HCT116 (cell line): ENCODE data around the gene MRPL41. TPM values are rescaled to one million over a fixed set of nuclear protein-coding genes. Genes with fewer than 3 reads are reported as not detected.

Experiments used
- ATAC-seq: fragments of 200-7000 bp; cut with Tn5 transposase; 2 replicates; pipeline ENCODE4 v1.9.1; 2020; ENCODE audit warnings: mild to moderate bottlenecking, moderate library complexity
- BruUV-seq: library from RNA; stranded (reverse); fragments of 400-500 nt; replicated peaks from 2 replicates; lab custom pipeline; 2021; lab: Mats Ljungman, UMichigan
- CTCF ChIA-PET: fragments of 300-600 bp; sonication (Branson Sonifier 250); formaldehyde crosslinking; loops from one replicate; lab custom pipeline; 2021; ENCODE audit warnings: antibody characterized with exemption; lab: Charles Lee
- POLR2A ChIA-PET: fragments of 300-600, 350-600 bp; sonication (Branson Sonifier 250); formaldehyde crosslinking; loops from one replicate; lab custom pipeline; 2021; ENCODE audit warnings: antibody characterized with exemption; lab: Charles Lee
- RAD21 ChIA-PET, 2 experiments: fragments of 300-600 bp; sonication (Branson Sonifier 250); formaldehyde crosslinking; loops; one replicate each; lab custom pipeline; 2023; ENCODE audit warnings: low total read pairs in 2 of 2; ENCODE audit not compliant: uncharacterized antibody in 2 of 2, unreplicated experiment in 2 of 2, low non-redundant PET in 1 of 2; lab: Charles Lee
- DNase-seq: peaks from one replicate; pipeline ENCODE4 v3.0.0-alpha.2; 2010; ENCODE audit warnings: low read depth, low spot score
- H2AFZ ChIP-seq: fragments of 200-600 bp; shearing (Covaris generic), sonication (generic); 2 replicates; pipeline ENCODE4 v1.6.1; 2017; ENCODE audit warnings: low read depth, mixed run types, mixed read lengths, antibody characterized with exemption, low read length; ENCODE audit not compliant: poor library complexity, severe bottlenecking
- H3K27ac ChIP-seq: 2 replicates; pipeline ENCODE4 v1.5.1; 2012; ENCODE audit warnings: low read depth, low read length
- H3K27me3 ChIP-seq: fragments of 200-600 bp; sonication (generic); 2 replicates; pipeline ENCODE4 v1.6.1; 2016; ENCODE audit warnings: mixed run types, low read length, mixed read lengths; ENCODE audit not compliant: insufficient read depth
- H3K36me3 ChIP-seq, 2 experiments: fragments of 200-500 bp in 1 of 2; fragments of 200-600 bp in 1 of 2; sonication (Bioruptor generic) in 1 of 2; sonication (generic) in 1 of 2; 2 replicates each; pipeline versions ENCODE4 v1.5.1 to v1.6.1; 2014 to 2016; ENCODE audit warnings: low read length in 2 of 2, inconsistent platforms in 1 of 2, mixed read lengths in 1 of 2, mixed run types in 1 of 2; ENCODE audit not compliant: insufficient read depth in 2 of 2, control insufficient read depth in 1 of 2
- H3K4me1 ChIP-seq, 2 experiments: fragments of 200-600 bp in 1 of 2; sonication (generic) in 1 of 2; 2 replicates each; pipeline versions ENCODE4 v1.5.1 to v1.6.1; 2012 to 2017; ENCODE audit warnings: low read length in 2 of 2, inconsistent platforms in 1 of 2, mild to moderate bottlenecking in 1 of 2, mixed read lengths in 1 of 2, mixed run types in 1 of 2, moderate library complexity in 1 of 2; ENCODE audit not compliant: insufficient read depth in 2 of 2, control insufficient read depth in 1 of 2
- H3K4me2 ChIP-seq: fragments of 200-600 bp; sonication (generic); 2 replicates; pipeline ENCODE4 v1.6.1; 2017; ENCODE audit warnings: mixed run types, low read length, mixed read lengths
- H3K4me3 ChIP-seq, 2 experiments: fragments of 200-600 bp in 1 of 2; sonication (generic) in 1 of 2; replicated peaks in 1 of 2; 2 replicates each; pipeline ENCODE4 v1.5.1; 2011 to 2016; ENCODE audit warnings: low read length in 2 of 2, control low read depth in 1 of 2, low read depth in 1 of 2, mild to moderate bottlenecking in 1 of 2, mixed read lengths in 1 of 2, mixed run types in 1 of 2
- H3K79me2 ChIP-seq: fragments of 200-600 bp; sonication (generic); 2 replicates; pipeline ENCODE4 v1.6.1; 2017; ENCODE audit warnings: mild to moderate bottlenecking, mixed run types, low read length, moderate library complexity, mixed read lengths; ENCODE audit not compliant: insufficient read depth
- H3K9ac ChIP-seq: fragments of 200-600 bp; sonication (generic); 2 replicates; pipeline ENCODE4 v1.6.1; 2016; ENCODE audit warnings: low read length, mixed read lengths
- H3K9me2 ChIP-seq: fragments of 200-600 bp; sonication (generic), shearing (Covaris generic); 2 replicates; pipeline ENCODE4 v1.6.1; 2017; ENCODE audit warnings: mixed run types, mild to moderate bottlenecking, moderate library complexity; ENCODE audit not compliant: insufficient read depth
- H3K9me3 ChIP-seq, 2 experiments: fragments of 200-500 bp in 1 of 2; fragments of 200-600 bp in 1 of 2; sonication (Bioruptor generic) in 1 of 2; sonication (generic) in 1 of 2; 2 replicates each; pipeline ENCODE4 v1.6.1; 2014 to 2017; ENCODE audit warnings: low read length in 2 of 2, mixed read lengths in 2 of 2, inconsistent platforms in 1 of 2, low read depth in 1 of 2, mild to moderate bottlenecking in 1 of 2, mixed run types in 1 of 2, moderate library complexity in 1 of 2; ENCODE audit not compliant: control insufficient read depth in 1 of 2, insufficient read depth in 1 of 2
- H4K20me1 ChIP-seq: fragments of 200-600 bp; sonication (generic), shearing (Covaris generic); 2 replicates; pipeline ENCODE4 v1.6.1; 2017; ENCODE audit warnings: mixed run types, mild to moderate bottlenecking, moderate library complexity; ENCODE audit not compliant: insufficient read depth
- CBX3 ChIP-seq: IDR thresholded peaks from 2 replicates; pipeline ENCODE4 v1.6.1; 2012; ENCODE audit warnings: low read depth
- CEBPB ChIP-seq: IDR thresholded peaks from 2 replicates; pipeline ENCODE4 v1.6.1; 2012; ENCODE audit warnings: low read depth
- EZH2 ChIP-seq: fragments of 200-600 bp; sonication (generic); IDR thresholded peaks from 2 replicates; pipeline ENCODE4 v1.6.1; 2017; ENCODE audit warnings: antibody characterized with exemption, mixed run types
- MAX ChIP-seq: IDR thresholded peaks from 2 replicates; pipeline ENCODE4 v1.6.1; 2012
- ZFX ChIP-seq: fragments of 450-650 bp; IDR thresholded peaks from 2 replicates; pipeline ENCODE4 v1.6.1; 2017
- intact Hi-C: fragments of 100-400 bp; cut with micrococcal nuclease; formaldehyde crosslinking; loops from 2 replicates; pipeline ENCODE4 v1.10.0; 2022
- total RNA-seq: library from RNA; stranded (reverse); gene quantifications from one replicate; pipeline ENCODE4 v1.2.1, GENCODE V29; 2021; ENCODE audit not compliant: unreplicated experiment

Gene MRPL41
- total RNA-seq, 1 experiment from 2014 or later = 69.5 TPM

DNA sequence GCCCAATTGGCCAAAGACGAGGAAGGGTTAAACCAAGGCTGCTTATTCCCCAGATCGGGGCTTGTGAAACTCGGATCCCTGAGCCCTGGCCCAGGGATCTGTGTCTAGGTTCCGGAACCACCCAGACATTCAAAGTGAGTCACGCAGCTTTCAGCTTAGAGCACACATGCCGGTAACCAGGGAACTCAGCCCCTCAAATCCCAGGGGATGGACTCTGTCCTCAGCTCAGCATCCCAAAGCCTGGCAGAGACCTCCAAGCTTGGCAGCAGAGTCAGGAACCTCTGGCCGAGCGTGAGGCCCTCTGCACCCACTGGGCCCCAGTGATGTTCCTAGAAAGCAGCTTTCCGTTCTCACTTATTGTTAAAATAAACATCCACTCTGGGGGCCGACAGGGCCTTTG, 6.6 kb upstream of the MRPL41 start:
- no TSS peak for BruUV-seq
- H3K9me3 ChIP-seq = peaks cover 0 to 11% of the 10 kb centered on the region in 2 experiments; a peak in 3 of 4 replicates
- H4K20me1 ChIP-seq = no peaks in the 10 kb centered on the region
- peaks cover 4 to 7% of the 10 kb centered on the region in 2 experiments; a peak in 3 of 4 replicates for H3K4me1 ChIP-seq
- ChIA-PET CTCF (interaction anchor here (1.1 to 1.2 kb wide), 2 partner anchors 10 to 258 kb away, joined by 4 to 7 read pairs; no protein-coding TSS in a partner anchor), POLR2A (no interaction called here), RAD21 (no interaction called here)
- no peaks in the 10 kb centered on the region for H3K36me3 ChIP-seq
- no peak for TF ChIP-seq CBX3
- no peak for TF ChIP-seq EZH2
- no peak for TF ChIP-seq ZFX
- no peak for DNase-seq
- H3K79me2 ChIP-seq = no peaks in the 10 kb centered on the region
- no peaks in the 10 kb centered on the region for H3K9me2 ChIP-seq
- H3K27ac ChIP-seq = no peak overlapping the region
- no peak overlapping the region for H3K4me2 ChIP-seq
- intact Hi-C loops = no loop called here
- no peak for ATAC-seq
- H3K9ac ChIP-seq = no peak overlapping the region
- no peaks in the 10 kb centered on the region for H3K27me3 ChIP-seq
- no peak overlapping the region for H2AFZ ChIP-seq
- H3K4me3 ChIP-seq = no peak overlapping the region

DNA sequence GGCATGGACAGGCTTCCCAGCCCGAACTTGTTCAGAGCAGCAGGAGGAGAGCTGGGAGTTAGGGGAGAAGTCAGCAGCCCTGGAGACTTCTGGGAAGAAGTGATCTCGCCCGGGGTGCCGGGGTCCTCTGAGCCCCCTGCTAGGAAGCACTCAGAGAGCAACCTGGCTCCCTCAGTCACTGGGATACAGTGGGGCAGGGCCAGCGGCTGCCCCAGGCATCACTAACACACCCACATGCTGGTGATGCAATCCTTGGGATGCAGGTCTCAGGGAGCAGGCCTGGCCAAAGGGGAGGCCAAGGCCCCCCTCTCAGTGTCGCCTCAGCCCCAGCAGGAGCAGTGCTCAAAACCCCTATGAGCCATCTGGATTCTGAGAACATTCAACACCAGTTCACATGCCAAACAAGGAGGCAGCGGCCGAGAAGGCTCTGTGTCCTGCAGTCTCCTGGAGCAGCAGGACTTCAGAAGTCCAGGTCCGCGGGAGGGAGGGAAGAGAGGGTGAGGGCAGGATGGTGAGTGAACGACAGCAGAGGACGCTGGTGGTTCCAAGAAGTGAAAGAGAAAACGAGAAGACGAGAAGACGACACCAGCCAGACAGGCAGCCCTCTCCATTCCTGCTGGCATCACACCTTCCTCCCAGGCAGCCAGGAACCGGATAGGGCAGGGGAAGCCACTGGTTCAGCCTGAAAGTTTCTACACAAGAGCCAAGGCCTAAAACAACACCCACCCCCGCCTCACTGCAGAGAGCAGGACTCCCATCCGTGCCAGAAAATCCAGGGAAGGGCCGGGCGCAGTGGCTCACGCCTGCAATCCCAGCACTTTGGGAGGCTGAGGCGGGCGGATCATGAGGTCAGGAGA, 3.8 kb upstream of the MRPL41 start:
- H3K27ac ChIP-seq = no peak overlapping the region
- H3K4me2 ChIP-seq = no peak overlapping the region
- no peaks in the 10 kb centered on the region for H4K20me1 ChIP-seq
- H3K79me2 ChIP-seq = peaks cover 11% of the 10 kb centered on the region
- H3K9ac ChIP-seq = no peak overlapping the region
- no peaks in the 10 kb centered on the region for H3K9me2 ChIP-seq
- peaks cover 11 to 17% of the 10 kb centered on the region in 2 experiments for H3K4me1 ChIP-seq
- intact Hi-C loops = no loop called here
- ChIA-PET CTCF (interaction anchor here (1.2 kb wide), 1 partner anchor 13 kb away, joined by 3 read pairs; no protein-coding TSS in a partner anchor), RAD21 (no interaction called here)
- ATAC-seq = no peak
- H3K9me3 ChIP-seq = peaks cover 0 to 11% of the 10 kb centered on the region in 2 experiments; a peak in 3 of 4 replicates
- TF ChIP-seq CEBPB (no peak), MAX (no peak)
- TF ChIP-seq, all 23 proteins: peak for 0
- H3K27me3 ChIP-seq = no peaks in the 10 kb centered on the region
- POLR2A ChIA-PET = no interaction called here
- no peak overlapping the region for H2AFZ ChIP-seq
- H3K36me3 ChIP-seq = no peaks in the 10 kb centered on the region
- BruUV-seq = no TSS peak
- DNase-seq = no peak
- H3K4me3 ChIP-seq = no peak overlapping the region
